Measurements from ENCODE around the gene ZDHHC12. TPM values are rescaled to one million over a fixed set of nuclear protein-coding genes. Genes with fewer than 3 reads are reported as not detected.

ZDHHC12 gene
- polyA plus RNA-seq, 1 donor = 35.8 TPM

GRCh38 chr9:128712451-128713410 lies 11.2 kb downstream of the ZDHHC12 start:
- no peak for DNase-seq
- peaks cover 4% of the 10 kb centered on the region for H3K36me3 ChIP-seq (ENCODE audit: control insufficient read depth, insufficient read depth, low read length)
- H3K4me1 ChIP-seq (ENCODE audit: control insufficient read depth, insufficient read depth, low read length) = no peaks in the 10 kb centered on the region
- H3K27me3 ChIP-seq (ENCODE audit: control insufficient read depth, insufficient read depth, low read length) = no peaks in the 10 kb centered on the region
- H3K9me3 ChIP-seq (ENCODE audit: control insufficient read depth, low read depth, low read length) = no peaks in the 10 kb centered on the region
- no peak overlapping the region for H3K27ac ChIP-seq (ENCODE audit: low read length)
- H3K4me3 ChIP-seq (ENCODE audit: low read length) = no peak overlapping the region
- WGBS (ENCODE audit: insufficient coverage, low lambda C conversion rate) = no CpG with 5 or more reads among the region's 26 CpGs

GRCh38 chr9:128707446-128707845 lies 16.5 kb downstream of the ZDHHC12 start:
- Histone ChIP-seq H3K4me3 (ENCODE audit: low read length) (no peak overlapping the region), H3K36me3 (ENCODE audit: control insufficient read depth, insufficient read depth, low read length) (no peaks in the 10 kb centered on the region), H3K9me3 (ENCODE audit: control insufficient read depth, low read depth, low read length) (no peaks in the 10 kb centered on the region), H3K27ac (ENCODE audit: low read length) (no peak overlapping the region), H3K4me1 (ENCODE audit: control insufficient read depth, insufficient read depth, low read length) (no peaks in the 10 kb centered on the region), H3K27me3 (ENCODE audit: control insufficient read depth, insufficient read depth, low read length) (no peaks in the 10 kb centered on the region)
- WGBS (ENCODE audit: insufficient coverage, low lambda C conversion rate) = no CpG with 5 or more reads among the region's 8 CpGs
- DNase-seq = no peak

- Histone ChIP-seq H3K4me1 (ENCODE audit: control insufficient read depth, insufficient read depth, low read length) (no peaks in the 10 kb centered on the region), H3K4me3 (ENCODE audit: low read length) (no peak overlapping the region), H3K36me3 (ENCODE audit: control insufficient read depth, insufficient read depth, low read length) (no peaks in the 10 kb centered on the region), H3K9me3 (ENCODE audit: control insufficient read depth, low read depth, low read length) (no peaks in the 10 kb centered on the region), H3K27ac (ENCODE audit: low read length) (no peak overlapping the region), H3K27me3 (ENCODE audit: control insufficient read depth, insufficient read depth, low read length) (no peaks in the 10 kb centered on the region)
- WGBS (ENCODE audit: insufficient coverage, low lambda C conversion rate) = no CpG with 5 or more reads among the region's 23 CpGs
- DNase-seq = no peak
These were observed 17.1 kb downstream of the ZDHHC12 start for GRCh38 chr9:128706671-128707381.

GRCh38 chr9:128706045-128706444 lies 17.9 kb downstream of the ZDHHC12 start:
- H3K27ac ChIP-seq (ENCODE audit: low read length) = no peak overlapping the region
- H3K27me3 ChIP-seq (ENCODE audit: control insufficient read depth, insufficient read depth, low read length) = no peaks in the 10 kb centered on the region
- no peak overlapping the region for H3K4me3 ChIP-seq (ENCODE audit: low read length)
- no peak for DNase-seq
- no peaks in the 10 kb centered on the region for H3K4me1 ChIP-seq (ENCODE audit: control insufficient read depth, insufficient read depth, low read length)
- no CpG with 5 or more reads among the region's 1 CpG for WGBS (ENCODE audit: insufficient coverage, low lambda C conversion rate)
- H3K9me3 ChIP-seq (ENCODE audit: control insufficient read depth, low read depth, low read length) = no peaks in the 10 kb centered on the region
- no peaks in the 10 kb centered on the region for H3K36me3 ChIP-seq (ENCODE audit: control insufficient read depth, insufficient read depth, low read length)

- no CpG with 5 or more reads among the region's 36 CpGs for WGBS (ENCODE audit: insufficient coverage, low lambda C conversion rate)
- DNase-seq = no peak
- Histone ChIP-seq H3K9me3 (ENCODE audit: control insufficient read depth, low read depth, low read length) (no peaks in the 10 kb centered on the region), H3K4me3 (ENCODE audit: low read length) (no peak overlapping the region), H3K27ac (ENCODE audit: low read length) (no peak overlapping the region), H3K27me3 (ENCODE audit: control insufficient read depth, insufficient read depth, low read length) (no peaks in the 10 kb centered on the region), H3K4me1 (ENCODE audit: control insufficient read depth, insufficient read depth, low read length) (no peaks in the 10 kb centered on the region), H3K36me3 (ENCODE audit: control insufficient read depth, insufficient read depth, low read length) (no peaks in the 10 kb centered on the region)
These were observed 18.6 kb downstream of the ZDHHC12 start for GRCh38 chr9:128705051-128705965.

- WGBS (ENCODE audit: insufficient coverage, low lambda C conversion rate) = no CpG with 5 or more reads among the region's 5 CpGs
- no peaks in the 10 kb centered on the region for H3K27me3 ChIP-seq (ENCODE audit: control insufficient read depth, insufficient read depth, low read length)
- H3K27ac ChIP-seq (ENCODE audit: low read length) = no peak overlapping the region
- DNase-seq = no peak
- H3K4me3 ChIP-seq (ENCODE audit: low read length) = no peak overlapping the region
- no peaks in the 10 kb centered on the region for H3K4me1 ChIP-seq (ENCODE audit: control insufficient read depth, insufficient read depth, low read length)
- H3K9me3 ChIP-seq (ENCODE audit: control insufficient read depth, low read depth, low read length) = no peaks in the 10 kb centered on the region
- H3K36me3 ChIP-seq (ENCODE audit: control insufficient read depth, insufficient read depth, low read length) = no peaks in the 10 kb centered on the region
These were observed 19.6 kb downstream of the ZDHHC12 start for GRCh38 chr9:128704356-128704670.

GRCh38 chr9:128703616-128704355 lies 20.1 kb downstream of the ZDHHC12 start:
- no peak for DNase-seq
- Histone ChIP-seq H3K4me3 (ENCODE audit: low read length) (peak overlapping the region; percentile 60), H3K27ac (ENCODE audit: low read length) (no peak overlapping the region), H3K4me1 (ENCODE audit: control insufficient read depth, insufficient read depth, low read length) (no peaks in the 10 kb centered on the region), H3K36me3 (ENCODE audit: control insufficient read depth, insufficient read depth, low read length) (no peaks in the 10 kb centered on the region), H3K27me3 (ENCODE audit: control insufficient read depth, insufficient read depth, low read length) (no peaks in the 10 kb centered on the region), H3K9me3 (ENCODE audit: control insufficient read depth, low read depth, low read length) (no peaks in the 10 kb centered on the region)
- no CpG with 5 or more reads among the region's 31 CpGs for WGBS (ENCODE audit: insufficient coverage, low lambda C conversion rate)

GRCh38 chr9:128702949-128703615 lies 20.8 kb downstream of the ZDHHC12 start:
- Histone ChIP-seq H3K4me1 (ENCODE audit: control insufficient read depth, insufficient read depth, low read length) (no peaks in the 10 kb centered on the region), H3K9me3 (ENCODE audit: control insufficient read depth, low read depth, low read length) (no peaks in the 10 kb centered on the region), H3K36me3 (ENCODE audit: control insufficient read depth, insufficient read depth, low read length) (no peaks in the 10 kb centered on the region), H3K4me3 (ENCODE audit: low read length) (peak overlapping the region; percentile 60), H3K27ac (ENCODE audit: low read length) (no peak overlapping the region), H3K27me3 (ENCODE audit: control insufficient read depth, insufficient read depth, low read length) (no peaks in the 10 kb centered on the region)
- WGBS (ENCODE audit: insufficient coverage, low lambda C conversion rate) = no CpG with 5 or more reads among the region's 55 CpGs
- peak in 1 of 2 donors; percentile 55 for DNase-seq

- no peaks in the 10 kb centered on the region for H3K27me3 ChIP-seq (ENCODE audit: control insufficient read depth, insufficient read depth, low read length)
- DNase-seq = peak; percentile 73 to 84
- peak within 1 kb of the TSS; percentile 29 for H3K27ac ChIP-seq (ENCODE audit: low read length)
- no peaks in the 10 kb centered on the region for H3K4me1 ChIP-seq (ENCODE audit: control insufficient read depth, insufficient read depth, low read length)
- peak within 1 kb of the TSS; percentile 60 for H3K4me3 ChIP-seq (ENCODE audit: low read length)
- H3K9me3 ChIP-seq (ENCODE audit: control insufficient read depth, low read depth, low read length) = no peaks in the 10 kb centered on the region
- no CpG with 5 or more reads among the region's 65 CpGs for WGBS (ENCODE audit: insufficient coverage, low lambda C conversion rate)
- H3K36me3 ChIP-seq (ENCODE audit: control insufficient read depth, insufficient read depth, low read length) = no peaks in the 10 kb centered on the region
These were observed 21.4 kb downstream of the ZDHHC12 start, which contains the start of gene PKN3 for GRCh38 chr9:128702445-128702948. PKN3 (plus strand) TSS chr9:128702503; CDS start chr9:128702916, 413 bp downstream.
